ENCODE measurements around the gene DELE1.
"Not testable (repeated sequence)": the region's sequence is repeated elsewhere in the genome, so short reads cannot be mapped to it uniquely, and the experiment has no call there.

The DELE1 gene

DNA sequence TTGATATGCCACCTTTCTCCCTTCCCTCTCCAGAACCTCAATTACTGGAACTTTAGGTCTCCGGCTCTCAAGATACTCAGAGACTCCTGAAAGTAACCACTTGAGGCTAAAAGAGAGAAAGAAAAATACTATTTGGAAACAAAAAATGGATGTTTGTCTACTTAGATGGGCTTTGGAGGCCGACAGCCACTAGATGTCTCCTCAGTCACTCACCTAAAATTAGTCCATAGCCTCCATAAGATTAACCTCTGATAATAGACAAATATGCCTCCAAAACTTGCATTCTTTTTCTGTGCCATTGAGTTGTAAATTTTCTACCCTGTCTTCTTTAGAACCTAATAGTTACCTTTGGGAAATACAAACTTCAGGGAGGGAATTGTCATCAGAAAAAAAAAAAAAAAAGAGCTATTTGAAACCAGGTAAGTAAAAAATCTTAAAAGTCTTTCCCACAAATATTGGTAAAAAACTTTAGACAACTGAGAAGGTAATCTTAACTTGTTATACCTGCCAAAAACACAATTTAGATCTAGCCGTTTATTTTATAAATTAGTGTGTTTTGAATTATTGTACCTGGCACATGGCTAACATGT is 34.3 kb upstream of the DELE1 start:
- peak in 1 of 2 experiments; percentile 6 for DNase-seq

DNA sequence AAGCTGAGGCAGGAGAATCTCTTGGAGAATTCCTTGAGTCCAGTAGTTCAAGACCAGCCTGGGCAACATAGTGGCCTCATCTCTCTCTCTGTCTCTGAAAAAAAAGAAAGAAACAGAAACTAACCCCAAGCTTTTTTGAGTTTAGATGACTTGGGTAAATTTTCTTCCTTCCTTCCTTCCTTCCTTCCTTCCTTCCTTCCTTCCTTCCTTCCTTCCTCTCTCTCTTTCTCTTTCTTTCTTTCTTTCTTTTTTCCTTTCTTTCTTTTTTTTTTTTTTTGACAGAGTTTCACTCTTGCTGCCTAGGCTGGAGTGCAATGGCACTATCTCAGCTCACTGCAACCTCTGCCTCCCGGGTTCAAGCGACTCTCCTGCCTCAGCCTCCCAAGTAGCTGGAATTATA is 33.2 kb upstream of the DELE1 start:
- not testable (repeated sequence) for DNase-seq

DNA sequence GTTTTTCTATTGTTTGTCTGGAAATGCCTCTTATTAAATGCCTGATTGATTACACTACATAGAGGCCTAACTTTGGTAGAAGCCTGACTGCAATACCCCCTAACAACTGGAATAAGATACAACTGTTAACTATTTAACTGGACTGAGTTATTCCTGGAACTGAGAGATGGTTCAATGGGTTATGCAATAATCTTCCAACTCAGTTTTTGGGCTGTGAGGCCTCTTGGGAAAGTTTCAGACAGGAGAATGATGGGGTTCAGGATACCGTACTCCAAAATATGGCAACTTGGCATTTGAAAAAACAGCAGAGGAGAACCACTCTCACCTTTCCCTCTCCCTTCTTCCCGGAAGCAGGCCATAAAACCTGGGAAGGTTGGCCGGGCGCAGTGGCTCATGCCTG is 26.2 kb upstream of the DELE1 start:
- DNase-seq: no peak

DNA sequence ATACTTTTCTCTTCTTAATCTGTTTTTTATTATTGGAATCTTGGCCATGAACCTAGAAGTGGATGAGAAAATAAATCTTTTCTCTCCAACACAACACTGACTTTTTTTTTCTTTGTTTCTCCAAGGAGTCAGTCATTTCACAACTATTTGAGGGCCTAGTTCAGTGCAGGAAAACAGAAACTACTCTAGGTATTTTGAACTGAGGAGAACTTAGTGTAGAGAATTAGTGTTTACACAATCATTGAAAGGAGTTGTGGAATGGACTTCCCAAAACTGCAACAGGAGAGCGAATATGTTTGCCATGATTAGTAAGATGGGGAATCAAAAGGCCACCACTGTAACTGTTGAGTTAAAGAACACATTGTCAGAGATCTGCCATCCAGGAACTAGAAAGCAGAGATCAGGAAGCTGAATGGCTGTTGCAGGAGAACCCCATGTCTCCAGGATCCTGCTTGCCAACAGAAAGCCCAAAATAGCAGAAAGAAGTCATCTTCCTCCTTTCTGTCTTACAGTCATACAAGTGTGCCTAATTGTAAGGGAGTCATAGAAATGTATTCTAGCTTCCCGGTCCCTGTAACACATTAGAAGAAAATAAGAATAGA is 25.1 kb upstream of the DELE1 start:
- no peak for DNase-seq

DNA sequence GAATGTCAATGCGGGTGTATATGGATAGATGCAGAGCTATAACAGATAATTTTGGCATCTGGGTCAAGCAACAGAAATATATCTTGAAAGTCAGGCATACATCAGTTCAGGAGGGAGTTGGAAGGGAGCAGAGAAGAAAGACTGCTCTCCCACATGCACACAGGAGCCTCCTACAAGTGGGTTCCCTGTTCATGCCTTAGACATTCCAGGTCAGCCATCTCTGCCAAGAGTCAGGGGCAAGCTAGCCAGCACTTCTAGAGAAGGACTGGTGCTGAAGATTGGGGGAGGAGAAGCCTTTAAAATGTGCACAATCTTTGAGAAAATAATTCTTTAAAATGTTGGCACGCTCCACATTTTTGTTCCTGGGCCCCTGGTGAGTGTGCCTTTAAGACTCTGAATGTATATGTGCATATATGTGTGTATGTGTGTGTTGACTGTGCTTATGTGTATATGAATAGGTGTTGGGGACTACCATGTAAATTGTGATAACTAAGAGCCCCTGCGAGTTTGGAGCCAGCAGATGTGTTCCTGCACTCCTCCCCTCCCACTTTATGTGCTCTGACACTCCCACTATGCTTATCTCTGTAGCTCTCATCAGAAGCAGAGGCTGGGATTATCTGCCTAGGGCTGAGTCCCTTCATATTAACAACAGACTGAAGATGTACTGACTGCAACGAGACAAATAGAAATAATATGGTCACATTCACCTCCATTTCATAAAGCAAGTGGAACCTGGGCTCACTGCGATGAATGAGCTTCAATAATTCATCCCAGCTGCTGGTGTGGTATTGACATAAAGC is 21.5 kb upstream of the DELE1 start:
- no peak for DNase-seq

DNA sequence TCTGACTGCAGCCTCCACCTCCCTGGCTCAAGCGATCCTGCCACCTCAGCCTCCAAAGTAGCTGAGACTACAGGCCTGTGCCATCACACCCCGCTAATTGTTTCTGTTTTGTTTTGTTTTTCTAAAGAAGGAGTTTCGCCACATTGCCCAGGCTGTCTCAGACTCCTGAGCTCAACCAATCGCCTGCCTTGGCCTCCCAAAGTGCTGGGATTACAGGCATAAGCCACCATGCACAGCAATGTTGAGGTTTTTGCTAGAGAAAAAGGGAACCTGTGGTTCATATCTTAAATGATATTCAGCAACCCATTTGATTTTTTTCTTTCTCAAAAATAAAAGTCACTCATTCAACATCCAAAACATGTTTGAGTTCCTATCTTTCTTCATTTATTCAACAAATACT is 20.4 kb upstream of the DELE1 start:
- no peak for DNase-seq

DNA sequence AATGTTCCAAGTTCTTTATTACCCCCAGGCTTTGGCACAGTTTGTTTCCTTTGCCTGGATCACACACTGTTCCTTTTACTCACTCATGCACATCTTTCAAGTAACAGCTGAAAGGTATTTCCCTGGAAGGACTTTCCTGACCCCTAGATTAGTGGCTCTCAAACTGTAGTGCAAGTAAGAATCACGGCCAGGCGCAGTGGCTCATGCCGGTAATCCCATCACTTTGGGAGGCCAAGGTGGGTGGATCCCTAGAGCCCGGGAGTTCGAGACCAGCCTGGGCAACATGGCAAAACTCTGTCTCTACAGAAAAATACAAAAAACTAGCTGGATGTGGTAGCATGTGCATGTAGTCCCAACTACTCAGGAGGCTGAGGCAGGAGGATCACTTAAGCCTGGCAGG is 19.1 kb upstream of the DELE1 start:
- DNase-seq: no peak

DNA sequence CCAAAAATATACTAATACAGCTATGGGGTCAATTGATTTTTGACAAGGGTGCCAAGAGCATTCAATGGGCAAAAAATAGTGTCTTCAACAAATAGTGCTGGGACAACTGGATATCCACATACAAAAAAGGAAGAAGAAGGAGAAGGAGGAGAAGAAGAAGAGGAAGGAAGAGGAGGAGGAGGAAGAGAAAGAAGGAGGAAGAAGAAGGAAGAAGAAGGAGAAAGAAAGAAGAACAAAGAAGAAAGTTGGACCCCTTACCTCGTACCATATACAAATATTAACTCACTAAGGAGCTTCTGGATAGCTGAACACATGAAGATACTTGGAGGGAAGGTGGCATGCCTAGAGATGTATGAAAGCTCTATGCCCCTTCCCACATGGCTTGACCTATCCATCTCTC is 17.2 kb upstream of the DELE1 start:
- DNase-seq: no peak

DNA sequence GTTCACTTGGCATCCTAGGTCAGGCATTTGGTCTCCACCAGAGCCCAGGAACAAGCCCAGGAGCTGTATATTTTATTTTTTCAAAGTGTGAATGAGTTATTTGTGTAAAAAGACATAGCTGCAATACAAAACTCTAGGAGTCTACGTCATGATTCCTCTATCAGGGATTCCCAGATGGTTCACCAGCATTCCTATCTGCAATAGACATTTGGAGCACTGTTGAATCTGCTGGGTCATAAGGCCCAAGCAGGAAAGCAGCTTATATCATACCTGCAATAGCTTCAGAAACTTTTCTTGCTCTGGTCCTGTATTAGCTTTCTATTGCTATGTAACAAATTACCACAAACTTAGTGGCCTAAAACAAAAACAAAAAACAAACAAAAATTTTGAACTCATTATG is 16.7 kb upstream of the DELE1 start:
- DNase-seq: no peak

DNA sequence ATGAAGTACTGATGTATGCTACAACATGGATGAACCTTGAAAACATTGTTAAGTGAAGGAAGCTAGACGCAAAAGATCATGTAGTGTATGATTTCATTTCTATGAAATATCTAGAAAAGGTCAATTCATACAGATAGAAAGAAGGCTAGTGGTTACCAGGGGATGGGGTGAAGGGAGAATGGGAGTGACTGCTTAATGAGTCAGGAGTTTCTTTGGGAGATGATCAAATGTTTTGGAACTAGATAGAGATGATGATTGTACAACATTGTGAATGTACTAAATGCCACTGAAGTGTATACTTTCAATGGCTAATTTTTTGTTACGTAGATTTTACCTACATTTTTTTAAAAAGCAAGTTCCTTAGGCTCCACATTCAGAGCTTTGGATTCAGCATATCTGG is 14.9 kb upstream of the DELE1 start:
- DNase-seq: no peak

DNA sequence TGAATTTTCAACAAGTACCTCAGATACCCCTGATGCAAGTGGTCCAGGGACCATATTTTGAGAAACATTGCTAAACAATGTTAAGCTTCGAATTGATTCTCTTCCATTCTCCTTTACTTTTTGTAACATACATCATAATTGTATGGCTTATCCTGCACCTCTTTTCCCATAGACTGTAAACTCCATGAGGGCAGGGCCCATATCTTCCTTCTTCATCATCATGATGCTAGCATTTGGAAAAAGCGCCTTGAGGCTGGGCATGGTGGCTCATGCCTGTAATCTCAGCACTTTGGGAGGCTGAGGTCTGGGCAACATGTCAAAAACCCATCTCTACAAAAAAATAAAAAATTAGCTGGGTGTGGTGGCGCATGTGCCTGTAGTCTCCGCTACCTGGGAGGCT is 14.5 kb upstream of the DELE1 start:
- no peak for DNase-seq

DNA sequence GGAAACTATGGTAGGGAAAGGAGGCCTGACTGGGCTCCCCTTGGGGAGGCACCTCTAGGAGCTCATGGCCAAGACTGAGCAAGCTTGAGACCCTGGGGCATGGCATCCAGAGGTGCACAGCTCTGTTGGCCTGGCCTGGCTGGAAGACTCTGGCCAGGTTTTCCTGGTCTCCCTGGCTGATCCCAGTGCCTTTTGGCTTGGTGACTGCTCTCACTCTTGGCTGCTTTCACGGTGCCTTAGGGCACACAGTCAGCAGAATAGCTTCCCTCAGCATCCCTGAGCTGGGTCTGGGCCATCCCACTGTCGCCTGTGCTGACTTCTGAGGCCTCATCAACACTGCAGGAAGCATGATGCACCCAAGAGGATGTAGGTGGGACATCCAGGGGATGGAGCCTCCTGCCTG is 13.4 kb upstream of the DELE1 start:
- peak in 1 of 2 experiments; percentile 16 for DNase-seq

DNA sequence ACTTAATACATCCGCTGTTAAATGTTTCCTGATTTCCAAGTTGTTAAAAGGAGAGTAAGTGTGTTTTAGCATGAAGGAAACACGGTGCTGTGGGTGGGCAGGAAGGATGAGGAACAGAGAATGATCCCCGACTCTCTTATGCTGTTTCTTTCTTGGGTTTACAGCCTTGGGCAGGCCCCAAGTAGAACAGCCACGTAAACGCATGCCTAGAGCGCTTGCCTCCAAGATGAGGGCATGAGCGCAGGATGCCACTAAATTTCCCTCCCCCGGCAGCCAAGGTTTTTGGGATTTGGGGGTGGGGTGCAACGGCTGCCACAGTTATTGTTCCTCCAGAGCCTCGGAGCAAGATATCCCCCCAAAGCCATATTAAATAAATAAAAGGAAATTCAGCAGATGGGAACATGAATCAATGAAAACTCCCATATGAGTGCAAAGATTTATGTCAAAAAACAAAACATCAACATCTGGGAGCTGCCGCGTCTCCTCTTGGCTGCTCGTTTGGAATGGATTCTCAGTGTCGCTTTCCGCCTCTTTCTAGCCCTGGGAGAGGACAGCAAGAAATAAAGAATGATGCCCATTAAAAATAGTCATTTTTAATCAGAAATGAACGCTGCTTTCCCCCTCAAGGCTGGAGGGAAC is 10.0 kb upstream of the DELE1 start:
- DNase-seq: no peak

DNA sequence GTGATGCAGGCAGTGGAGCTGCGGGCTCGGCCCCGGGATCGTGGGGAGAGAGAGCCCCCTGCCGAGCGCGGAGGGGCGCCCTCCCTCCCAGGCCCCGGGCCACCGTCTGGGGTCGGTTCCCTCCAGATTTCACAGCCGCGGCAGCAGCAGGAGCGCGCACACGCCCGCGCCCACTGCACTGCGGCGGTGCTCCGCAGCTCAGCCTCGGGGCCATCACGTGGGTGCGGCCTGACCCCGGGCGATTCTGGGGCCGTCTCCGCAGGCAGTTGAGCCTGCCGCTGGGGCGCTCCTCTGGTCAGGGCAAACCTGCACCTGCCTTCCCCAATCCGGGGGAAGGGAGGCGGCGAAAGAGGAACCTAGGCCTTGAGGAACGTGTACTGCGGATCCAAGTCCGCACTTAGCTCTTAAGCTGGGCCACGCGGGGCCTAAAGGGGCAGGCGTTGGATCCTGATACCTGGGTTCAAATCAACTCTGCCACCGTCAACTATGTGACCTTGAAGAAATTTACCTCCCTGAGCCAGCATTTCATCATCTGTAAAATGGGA is 9.4 kb upstream of the DELE1 start:
- peak; percentile 31 to 48 for DNase-seq

DNA sequence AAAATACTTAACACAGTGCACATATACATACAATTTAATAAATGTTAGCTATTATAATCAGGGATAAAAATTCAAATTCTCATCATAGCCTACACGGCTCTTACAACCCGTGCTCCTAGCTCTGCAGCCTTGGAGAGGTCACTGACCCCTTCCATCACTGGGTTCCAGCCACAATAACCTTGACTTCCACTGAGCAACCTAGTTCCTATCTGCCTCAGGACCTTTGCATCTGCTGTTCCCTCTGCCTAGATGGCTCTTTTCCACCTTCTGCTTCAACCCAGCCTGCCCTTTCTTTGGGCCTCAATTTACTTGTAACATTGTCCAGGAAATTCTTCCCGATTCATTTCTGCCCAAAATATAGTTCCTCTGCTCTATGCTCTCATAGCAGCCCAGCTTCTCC is 8.9 kb upstream of the DELE1 start:
- no peak for DNase-seq

DNA sequence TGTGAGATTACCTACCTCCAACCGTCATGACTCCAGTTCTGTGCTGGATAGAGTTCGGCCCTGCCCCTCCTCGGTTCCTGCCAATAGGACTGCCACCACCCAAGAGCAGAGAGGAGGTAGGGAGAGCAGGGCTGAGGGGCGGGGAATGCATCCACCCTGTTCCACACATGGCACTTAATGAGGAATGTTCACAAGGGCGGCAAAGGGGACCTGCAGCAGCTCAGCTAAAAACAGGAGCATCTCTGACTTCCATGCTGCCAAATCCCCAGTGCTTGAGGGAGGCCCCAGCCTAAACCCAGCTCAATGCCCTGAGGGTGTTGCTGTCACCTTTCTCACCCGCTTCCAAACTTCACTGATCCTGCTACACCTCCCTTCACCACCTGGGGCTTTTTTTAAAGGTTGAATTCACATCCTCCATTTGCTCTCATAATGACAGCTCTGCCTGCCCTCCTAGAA is 7.8 kb upstream of the DELE1 start:
- DNase-seq: no peak

DNA sequence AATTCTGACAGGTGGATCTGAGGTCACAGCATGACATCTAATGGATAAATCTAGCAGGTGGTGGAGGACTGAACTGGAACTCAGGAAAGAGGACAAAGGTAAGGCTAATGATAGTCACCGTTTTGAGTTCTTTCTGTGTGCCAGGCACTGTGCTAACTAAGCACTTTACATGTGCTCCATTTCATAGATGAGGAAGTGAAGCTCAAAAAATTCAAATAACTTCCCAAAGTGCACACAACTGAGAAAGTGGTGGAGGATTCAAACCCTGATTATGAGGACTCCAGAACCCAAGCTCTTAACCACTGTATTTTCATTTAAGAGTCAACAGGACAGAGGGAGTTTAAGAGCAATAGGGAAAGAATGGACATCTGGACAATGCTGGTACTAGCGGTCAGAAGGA is 7.1 kb upstream of the DELE1 start:
- DNase-seq: no peak

DNA sequence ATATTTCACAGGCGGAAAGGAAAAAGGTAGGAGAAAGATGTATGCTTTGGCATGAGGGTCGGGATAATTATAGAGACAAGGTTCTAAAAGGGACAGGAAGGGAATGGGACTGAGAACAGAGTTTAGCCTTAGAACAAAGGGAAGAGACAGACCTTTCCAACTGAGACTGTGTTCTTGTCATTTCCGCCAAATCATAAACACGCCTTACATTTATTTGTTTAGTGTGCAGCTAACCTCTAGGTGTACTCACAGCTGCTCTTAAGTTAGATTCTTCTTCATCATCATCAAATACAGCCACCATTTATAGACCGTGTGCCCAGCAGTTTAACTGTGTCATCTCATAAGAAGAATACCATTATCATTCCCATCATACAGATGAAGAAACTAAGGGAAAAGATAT is 5.9 kb upstream of the DELE1 start:
- DNase-seq: no peak

DNA sequence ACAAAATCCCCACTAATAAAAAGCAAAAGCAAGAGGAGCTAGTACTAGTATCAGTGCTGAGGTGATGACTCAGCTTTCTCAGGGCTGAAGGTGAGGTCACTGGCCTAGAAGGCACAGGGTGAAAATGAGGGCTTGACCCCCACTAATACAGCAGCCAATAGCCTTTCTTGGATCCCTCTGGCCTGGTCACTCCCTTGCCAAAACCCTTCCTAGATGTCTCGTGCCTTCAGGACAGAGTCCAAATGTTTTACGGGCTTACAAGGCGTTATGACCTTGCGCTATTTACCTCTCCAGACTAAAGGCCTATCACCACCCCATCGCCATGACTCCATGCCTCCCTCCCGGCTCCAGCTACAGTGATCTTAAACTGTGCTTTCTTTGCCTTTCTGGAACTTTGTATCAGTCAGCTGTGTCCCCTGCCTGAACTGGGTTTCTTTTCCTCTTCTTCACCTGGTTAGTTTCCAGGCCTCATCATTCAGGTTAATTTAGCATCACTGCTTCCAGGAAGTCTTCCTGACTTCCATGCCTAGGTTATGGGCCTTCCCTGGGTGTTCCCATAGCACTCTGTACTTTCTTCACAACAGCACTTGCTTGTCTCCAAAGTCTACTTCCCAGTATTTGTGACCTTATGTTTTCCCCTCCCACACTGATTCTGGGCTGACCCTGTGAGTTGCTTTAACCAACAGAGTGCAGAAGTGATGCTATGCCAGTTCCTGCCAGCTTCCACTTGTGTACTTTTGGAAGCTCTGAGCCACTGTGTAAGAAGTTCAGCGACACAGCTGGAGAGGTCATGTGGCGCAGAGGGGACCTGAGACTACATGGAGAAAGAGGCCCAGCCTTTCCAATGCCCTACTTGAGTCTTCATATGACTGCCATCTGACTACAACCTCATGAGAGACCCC is 4.2 kb upstream of the DELE1 start:
- no peak for DNase-seq

DNA sequence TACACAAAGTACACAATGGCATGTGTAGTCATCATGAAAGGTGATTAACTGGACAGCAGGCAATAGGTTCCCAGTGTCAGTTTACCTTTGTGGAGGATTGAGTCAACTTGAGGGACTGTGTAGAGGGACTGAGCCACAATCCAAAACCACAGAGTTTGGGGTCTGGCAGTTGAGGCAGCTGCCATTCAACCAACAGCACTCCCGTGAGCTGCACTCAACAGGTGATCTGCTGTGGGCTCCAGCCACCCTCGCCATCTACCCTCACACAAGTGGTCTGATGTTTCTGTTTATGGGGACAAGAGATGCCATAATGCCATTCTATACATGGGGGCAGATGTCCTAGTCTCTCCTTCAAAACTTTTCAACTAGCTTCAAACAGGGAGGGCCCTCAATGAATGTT is 2.9 kb upstream of the DELE1 start:
- no peak for DNase-seq

DNA sequence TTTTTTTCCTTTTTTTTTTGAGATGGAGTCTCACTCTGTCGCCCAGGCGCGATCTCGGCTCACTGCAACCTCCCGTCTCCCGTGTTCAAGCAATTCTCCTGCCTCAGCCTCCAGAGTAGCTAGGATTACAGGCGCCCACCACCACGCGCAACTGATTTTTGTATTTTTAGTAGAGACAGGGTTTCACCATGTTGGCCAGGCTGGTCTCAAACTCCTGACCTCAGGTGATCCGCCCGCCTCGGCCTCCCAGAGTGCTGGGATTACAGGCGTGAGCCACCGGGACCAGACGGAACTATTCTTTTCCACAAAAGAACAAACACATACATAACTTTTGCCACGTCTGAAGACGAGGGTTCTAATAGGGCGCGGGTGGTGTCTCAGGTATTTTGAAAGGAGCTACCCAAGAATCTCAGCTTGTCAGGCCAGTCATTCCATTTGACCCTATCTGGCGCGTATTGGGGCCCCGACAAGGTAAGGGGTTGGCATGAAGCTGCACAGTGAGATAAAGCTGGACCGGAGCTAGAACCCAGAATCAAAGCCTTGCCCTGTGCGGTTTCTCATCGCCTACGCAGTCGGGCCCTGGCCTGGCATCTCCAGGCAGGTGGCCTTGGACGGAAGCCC is 734 bp upstream of the DELE1 start:
- not testable (repeated sequence) for DNase-seq

DNA sequence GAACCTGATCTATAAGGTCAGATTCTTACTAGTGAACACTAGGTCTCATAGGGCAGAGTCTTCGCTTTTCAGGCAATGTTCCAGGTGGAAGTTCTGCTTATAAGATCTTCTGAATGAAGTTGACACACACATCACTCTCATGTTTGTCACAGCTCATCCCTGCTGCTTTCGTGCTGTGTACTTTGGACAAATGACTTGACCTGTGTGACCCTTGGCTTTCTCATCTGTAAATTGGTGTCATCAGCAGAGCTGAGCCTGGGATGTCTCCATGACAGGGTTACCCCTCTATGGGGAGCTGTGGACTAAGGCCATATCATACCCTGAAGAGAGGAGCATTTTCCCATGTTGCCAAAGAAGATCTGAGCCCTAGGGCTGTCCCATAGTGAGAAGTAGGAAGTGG is 2.8 kb downstream of the DELE1 start:
- no peak for DNase-seq
